GM19328 (cell line): ENCODE data around the gene STX8.
"Not testable (repeated sequence)": the region's sequence is repeated elsewhere in the genome, so short reads cannot be mapped to it uniquely, and the experiment has no call there.

Experiments
- ATAC-seq: cut with Tn5 transposase; IDR thresholded peaks from one replicate; pipeline ENCODE4 v1.9.1; 2021; ENCODE audit warnings: mild to moderate bottlenecking, moderate library complexity; ENCODE audit not compliant: unreplicated experiment

STX8 gene

GRCh38 chr17:9512323-9513168, 63.1 kb downstream of the STX8 start:
- ATAC-seq, result no peak

- no peak for ATAC-seq
Measured at GRCh38 chr17:9509236-9509816, 66.3 kb downstream of the STX8 start.

- ATAC-seq, result no peak
Measured at GRCh38 chr17:9499041-9499440, 76.6 kb downstream of the STX8 start.

GRCh38 chr17:9498490-9498889, 77.1 kb downstream of the STX8 start:
- no peak for ATAC-seq

- ATAC-seq, result no peak
Measured at GRCh38 chr17:9488556-9488955, 87.1 kb downstream of the STX8 start.

GRCh38 chr17:9487406-9487805, 88.2 kb downstream of the STX8 start:
- no peak for ATAC-seq

- ATAC-seq, result no peak
Measured at GRCh38 chr17:9484789-9485188, 90.8 kb downstream of the STX8 start.

GRCh38 chr17:9479964-9480363, 95.7 kb downstream of the STX8 start:
- no peak for ATAC-seq

- no peak for ATAC-seq
Measured at GRCh38 chr17:9478889-9479288, 96.7 kb downstream of the STX8 start.

- no peak for ATAC-seq
Measured at GRCh38 chr17:9475101-9475658, 100.4 kb downstream of the STX8 start.

- ATAC-seq, result no peak
Measured at GRCh38 chr17:9473711-9474110, 101.9 kb downstream of the STX8 start.

- no peak for ATAC-seq
Measured at GRCh38 chr17:9472541-9472940, 103.1 kb downstream of the STX8 start.

- ATAC-seq, result no peak
Measured at GRCh38 chr17:9472094-9472493, 103.5 kb downstream of the STX8 start.

- no peak for ATAC-seq
Measured at GRCh38 chr17:9470171-9470570, 105.4 kb downstream of the STX8 start.

GRCh38 chr17:9468937-9469336, 106.7 kb downstream of the STX8 start:
- no peak for ATAC-seq

GRCh38 chr17:9468532-9468931, 107.1 kb downstream of the STX8 start:
- ATAC-seq, result no peak

- no peak for ATAC-seq
Measured at GRCh38 chr17:9467518-9467917, 108.1 kb downstream of the STX8 start.

- ATAC-seq, result no peak
Measured at GRCh38 chr17:9465210-9465921, 110.3 kb downstream of the STX8 start.

GRCh38 chr17:9457005-9457404, 118.6 kb downstream of the STX8 start:
- ATAC-seq, result no peak

GRCh38 chr17:9456330-9456729, 119.3 kb downstream of the STX8 start:
- ATAC-seq, result no peak

- ATAC-seq, result no peak
Measured at GRCh38 chr17:9451934-9452333, 123.7 kb downstream of the STX8 start.

GRCh38 chr17:9447298-9447697, 128.3 kb downstream of the STX8 start:
- ATAC-seq, result not testable (repeated sequence)
